Measurements from ENCODE around the gene SP140L. TPM values are rescaled to one million over a fixed set of nuclear protein-coding genes. Genes with fewer than 3 reads are reported as not detected.
A peak's percentile ranks its signal among the peaks of the same experiment; 100 is the strongest.

Gene SP140L
- total and polyA plus RNA-seq, 10 donors, result 32.0 to 85.7 (median 59.3) TPM

DNA sequence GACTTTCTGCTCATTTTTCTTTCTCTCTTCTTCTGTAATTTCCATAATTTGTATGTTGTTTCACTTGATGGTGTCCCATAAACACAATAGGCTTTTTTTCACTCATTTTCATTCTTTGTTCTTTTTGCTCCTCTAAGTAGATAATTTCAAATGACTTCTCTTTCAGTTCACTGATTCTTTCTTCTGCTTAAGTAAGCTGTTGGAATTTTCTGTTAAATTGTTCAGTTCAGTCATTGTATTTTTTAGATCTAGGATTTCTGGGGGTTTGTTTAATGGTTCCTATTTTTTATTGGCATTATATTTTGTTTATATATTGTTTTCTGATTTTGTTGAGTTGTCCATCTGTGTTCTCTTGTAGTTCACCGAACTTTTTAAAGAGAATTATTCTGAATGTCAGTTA, 19.5 kb downstream of the SP140L start:
- H3K4me1 ChIP-seq, result peaks cover 8 to 43% (median 20%) of the 10 kb centered on the region in 6 donors
- 94 to 100% (median 98%) methylated on average over 1 of the region's 1 CpG for WGBS, 5 donors

DNA sequence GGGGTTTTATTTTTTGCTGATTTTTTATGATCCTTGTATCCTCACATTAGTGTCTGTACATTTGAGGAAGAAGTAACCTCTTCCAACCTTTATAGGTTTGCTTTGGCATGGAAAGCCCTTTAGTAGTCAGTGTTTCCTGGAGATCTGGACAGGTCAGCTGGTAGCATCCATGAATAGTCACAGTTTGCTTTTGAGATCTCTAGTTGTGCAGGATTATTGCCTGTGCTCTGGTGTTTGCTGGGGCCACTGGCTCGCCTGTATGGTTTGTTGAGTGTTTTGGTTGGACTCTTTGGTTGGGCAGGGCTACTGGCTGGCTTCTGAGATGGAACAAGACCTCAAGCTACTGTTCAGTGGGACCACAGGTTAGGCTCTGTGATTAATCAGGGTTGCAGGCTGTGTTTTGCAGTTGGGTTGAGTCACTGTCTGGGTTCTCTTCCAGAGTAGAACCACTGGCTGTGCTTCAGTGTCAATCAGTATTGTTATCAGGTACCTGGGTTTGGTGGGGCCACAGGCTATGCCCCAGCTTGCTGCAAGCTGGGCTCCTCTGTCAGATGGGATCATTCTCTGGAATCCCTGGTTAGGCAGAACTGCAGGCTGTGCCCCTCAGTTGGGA, 20.0 kb downstream of the SP140L start:
- Histone ChIP-seq H3K27ac (peak overlapping the region in 4 of 8 donors; percentile 38 to 67 (median 50)), H3K9me3 (peaks cover 0 to 51% (median 40%) of the 10 kb centered on the region in 8 donors), H3K4me1 (peaks cover 8 to 47% (median 20%) of the 10 kb centered on the region in 6 donors), H3K36me3 (peaks cover 0 to 65% (median 19%) of the 10 kb centered on the region in 6 donors), H3K4me3 (no peak overlapping the region), H3K27me3 (replicated peaks in 1 of 7) (no peaks in the 10 kb centered on the region)
- WGBS, 5 donors, result 96 to 100% (median 100%) methylated on average over 1 of the region's 1 CpG
- intact Hi-C loops (cut with DNase I; ENCODE audit: low total_unique reads), result no loop called here
- no peak for TF ChIP-seq POLR2A (IDR thresholded peaks at IDR 0.05)
- TF ChIP-seq, protein P1, sequence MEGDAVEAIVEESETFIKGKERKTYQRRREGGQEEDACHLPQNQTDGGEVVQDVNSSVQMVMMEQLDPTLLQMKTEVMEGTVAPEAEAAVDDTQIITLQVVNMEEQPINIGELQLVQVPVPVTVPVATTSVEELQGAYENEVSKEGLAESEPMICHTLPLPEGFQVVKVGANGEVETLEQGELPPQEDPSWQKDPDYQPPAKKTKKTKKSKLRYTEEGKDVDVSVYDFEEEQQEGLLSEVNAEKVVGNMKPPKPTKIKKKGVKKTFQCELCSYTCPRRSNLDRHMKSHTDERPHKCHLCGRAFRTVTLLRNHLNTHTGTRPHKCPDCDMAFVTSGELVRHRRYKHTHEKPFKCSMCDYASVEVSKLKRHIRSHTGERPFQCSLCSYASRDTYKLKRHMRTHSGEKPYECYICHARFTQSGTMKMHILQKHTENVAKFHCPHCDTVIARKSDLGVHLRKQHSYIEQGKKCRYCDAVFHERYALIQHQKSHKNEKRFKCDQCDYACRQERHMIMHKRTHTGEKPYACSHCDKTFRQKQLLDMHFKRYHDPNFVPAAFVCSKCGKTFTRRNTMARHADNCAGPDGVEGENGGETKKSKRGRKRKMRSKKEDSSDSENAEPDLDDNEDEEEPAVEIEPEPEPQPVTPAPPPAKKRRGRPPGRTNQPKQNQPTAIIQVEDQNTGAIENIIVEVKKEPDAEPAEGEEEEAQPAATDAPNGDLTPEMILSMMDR (IDR thresholded peaks at IDR 0.05 in 8 of 11, conservative IDR thresholded peaks at IDR 0.05 in 3 of 11), result no peak
- no peak for TF ChIP-seq POLR2AphosphoS5 (IDR thresholded peaks at IDR 0.05)
- DNase-seq, result no peak

More for the DNA sequence above, 19.5 kb downstream of the SP140L start:
- TF ChIP-seq, protein P1 (IDR thresholded peaks at IDR 0.05 in 8 of 11, conservative IDR thresholded peaks at IDR 0.05 in 3 of 11), result no peak
- TF ChIP-seq POLR2A (IDR thresholded peaks at IDR 0.05) (no peak), POLR2AphosphoS5 (IDR thresholded peaks at IDR 0.05) (no peak)
- Histone ChIP-seq H3K4me3 (no peak overlapping the region), H3K36me3 (peaks cover 0 to 65% (median 20%) of the 10 kb centered on the region in 6 donors), H3K27ac (no peak overlapping the region), H3K9me3 (peaks cover 0 to 52% (median 40%) of the 10 kb centered on the region in 8 donors), H3K27me3 (replicated peaks in 1 of 7) (no peaks in the 10 kb centered on the region)
- no peak for DNase-seq
- intact Hi-C loops (cut with DNase I; ENCODE audit: low total_unique reads), result no loop called here

DNA sequence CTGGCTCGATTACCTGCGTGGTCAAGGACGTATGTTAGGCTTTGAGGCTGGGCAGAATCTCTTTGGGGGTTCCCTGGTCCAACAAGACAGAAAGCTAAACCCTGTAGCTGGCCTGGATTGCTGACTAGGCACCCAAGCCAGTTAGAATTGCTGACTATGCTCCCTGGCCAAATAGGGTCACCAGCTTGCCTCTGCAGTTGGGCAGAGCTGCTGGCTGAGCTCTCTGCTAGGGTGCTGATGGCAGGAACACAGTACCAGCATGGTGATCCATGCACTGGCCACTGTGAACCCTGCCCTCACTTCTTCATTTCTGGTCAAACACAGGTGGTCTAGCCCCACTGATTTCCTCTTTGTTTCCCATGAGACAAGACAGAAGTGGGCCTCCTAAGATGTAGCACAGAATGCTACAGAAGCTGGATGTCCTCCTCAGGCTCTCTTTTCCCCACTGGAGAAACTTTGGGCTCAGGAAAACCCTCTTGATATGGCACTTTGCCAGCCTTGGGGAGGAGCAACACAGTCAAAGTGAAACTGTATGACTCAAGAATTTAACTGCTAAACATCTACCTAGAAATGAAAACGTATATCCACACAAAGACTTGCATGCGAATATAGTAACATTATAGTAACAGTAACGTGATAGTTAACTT, 20.8 kb downstream of the SP140L start:
- H3K4me1 ChIP-seq, result peaks cover 8 to 47% (median 20%) of the 10 kb centered on the region in 6 donors
- TF ChIP-seq, protein P1 (IDR thresholded peaks at IDR 0.05 in 8 of 11, conservative IDR thresholded peaks at IDR 0.05 in 3 of 11), result no peak
- peak in 2 of 3 donors; percentile 50 to 68 for TF ChIP-seq POLR2AphosphoS5 (IDR thresholded peaks at IDR 0.05)
- WGBS, 5 donors, result 55 to 83% (median 80%) methylated on average over 3 to 6 of the region's 6 CpGs
- no peaks in the 10 kb centered on the region for H3K27me3 ChIP-seq (replicated peaks in 1 of 7)
- intact Hi-C loops (cut with DNase I; ENCODE audit: low total_unique reads), result no loop called here
- peaks cover 0 to 59% (median 17%) of the 10 kb centered on the region in 6 donors for H3K36me3 ChIP-seq
- H3K9me3 ChIP-seq, result peaks cover 0 to 47% (median 38%) of the 10 kb centered on the region in 8 donors
- no peak for DNase-seq
- no peak overlapping the region for H3K4me3 ChIP-seq
- H3K27ac ChIP-seq, result peak overlapping the region in 5 of 8 donors; percentile 6 to 67 (median 41)

DNA sequence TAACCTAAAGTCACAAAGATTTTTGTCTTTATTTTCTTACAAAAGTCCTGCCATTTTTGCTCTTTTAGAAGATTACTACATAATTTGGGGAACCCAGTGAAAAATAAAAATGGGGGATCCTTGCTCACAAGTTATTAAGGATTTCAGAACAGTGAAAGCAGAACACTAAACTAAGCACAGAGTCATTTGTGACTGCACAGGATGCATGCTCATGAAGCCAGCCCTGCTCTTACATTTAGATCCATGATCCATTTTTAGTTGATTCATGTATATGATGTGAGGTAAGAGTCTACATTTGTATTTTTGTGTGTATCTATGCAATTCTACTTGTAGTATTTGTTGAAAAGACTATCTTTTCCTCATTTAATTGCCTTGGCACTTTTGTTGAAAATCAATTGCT, 21.8 kb downstream of the SP140L start:
- no peaks in the 10 kb centered on the region for H3K27me3 ChIP-seq (replicated peaks in 1 of 7)
- TF ChIP-seq POLR2AphosphoS5 (IDR thresholded peaks at IDR 0.05) (no peak), POLR2A (IDR thresholded peaks at IDR 0.05) (no peak)
- TF ChIP-seq, protein P1 (IDR thresholded peaks at IDR 0.05 in 8 of 11, conservative IDR thresholded peaks at IDR 0.05 in 3 of 11), result no peak
- intact Hi-C loops (cut with DNase I; ENCODE audit: low total_unique reads), result no loop called here
- no peak for DNase-seq
- H3K4me3 ChIP-seq, result no peak overlapping the region
- H3K9me3 ChIP-seq, result peaks cover 0 to 38% (median 36%) of the 10 kb centered on the region in 8 donors
- H3K27ac ChIP-seq, result peak overlapping the region in 2 of 8 donors; percentile 3 to 60
- H3K36me3 ChIP-seq, result peaks cover 0 to 49% (median 17%) of the 10 kb centered on the region in 6 donors
- peaks cover 8 to 47% (median 20%) of the 10 kb centered on the region in 6 donors for H3K4me1 ChIP-seq
